Measurements from ENCODE around the gene KIF4B. TPM values are rescaled to one million over a fixed set of nuclear protein-coding genes. Genes with fewer than 3 reads are reported as not detected.

Gene KIF4B
- total and polyA plus RNA-seq, 2 of the 13 experiments (the other 11 are each of a cell fraction or from before 2014, with no cell fraction given) = 0.04 TPM; not detected in 1

GRCh38 chr5:155066886-155067595 is 53.5 kb downstream of the KIF4B start (continued):
- TF ChIP-seq HMGXB4 (CRISPR knock-in tag; IDR thresholded peaks at IDR 0.05; ENCODE audit: borderline replicate concordance in 1 of 2, low read depth in 1 of 2) = no peak
- no peak for TF ChIP-seq PAWR (CRISPR knock-in tag; IDR thresholded peaks at IDR 0.05; ENCODE audit: borderline replicate concordance)

Other genes with a start within 250 kb of the KIF4B start
- 3.0 and 4.7 TPM in 2 replicates for gene FAXDC2, start 163.2 kb upstream of the KIF4B start, total RNA-seq (2016; rRNA removed; fragmentation: Illumina TruSeq; extraction: Trizol)
- 49.5 and 58.8 TPM in 2 replicates for gene FAXDC2, start 163.2 kb upstream of the KIF4B start, polyA plus RNA-seq (2011; rRNA removed)
- gene CNOT8, start 155.1 kb upstream of the KIF4B start, total RNA-seq (2016; rRNA removed; fragmentation: Illumina TruSeq; extraction: Trizol) = 37.1 and 50.3 TPM in 2 replicates
- 63.8 and 74.9 TPM in 2 replicates for gene CNOT8, start 155.1 kb upstream of the KIF4B start, polyA plus RNA-seq (2011; rRNA removed)
- gene GEMIN5, start 75.5 kb upstream of the KIF4B start, total RNA-seq (2016; rRNA removed; fragmentation: Illumina TruSeq; extraction: Trizol) = 28.6 and 52.8 TPM in 2 replicates
- gene GEMIN5, start 75.5 kb upstream of the KIF4B start, polyA plus RNA-seq (2011; rRNA removed) = 6.6 and 7.1 TPM in 2 replicates
- 84.8 and 118 TPM in 2 replicates for gene MRPL22, start 72.7 kb upstream of the KIF4B start, total RNA-seq (2016; rRNA removed; fragmentation: Illumina TruSeq; extraction: Trizol)
- gene MRPL22, start 72.7 kb upstream of the KIF4B start, polyA plus RNA-seq (2011; rRNA removed) = 55.1 and 66.8 TPM in 2 replicates

Data from HepG2 (cell line).